ENCODE measurements around the gene SMOC2. TPM values are rescaled to one million over a fixed set of nuclear protein-coding genes. Genes with fewer than 3 reads are reported as not detected.

SMOC2 gene
- polyA plus RNA-seq, 1 of the 3 experiments (the other 2 are of a cell fraction), result not detected

GRCh38 chr6:168417679-168418557 is 23.1 kb upstream of the SMOC2 start:
- Histone ChIP-seq H4K20me1 (ENCODE audit: insufficient read depth) (no peaks in the 10 kb centered on the region), H3K9ac (no peak overlapping the region), H3F3A (replicated peaks; ENCODE audit: insufficient read depth) (no peaks in the 10 kb centered on the region), H3K27ac (ENCODE audit: low read depth in 2 of 2, low read length in 1 of 2) (no peak overlapping the region), H3K9me2 (no peaks in the 10 kb centered on the region), H3K4me3 (ENCODE audit: low read depth in 2 of 2, low read length in 1 of 2) (no peak overlapping the region), H3K4me2 (no peak overlapping the region), H3K79me2 (ENCODE audit: insufficient read depth) (no peaks in the 10 kb centered on the region), H3K9me3 (no peaks in the 10 kb centered on the region), H2AFZ (ENCODE audit: low read depth) (no peak overlapping the region), H3K4me1 (ENCODE audit: control insufficient read depth in 1 of 2, insufficient read depth in 2 of 2, low read depth in 1 of 2, low read length in 1 of 2) (no peaks in the 10 kb centered on the region), H3K36me3 (replicated peaks in 1 of 2; ENCODE audit: control insufficient read depth in 1 of 2, insufficient read depth in 2 of 2, low read length in 1 of 2) (no peaks in the 10 kb centered on the region), H3K27me3 (ENCODE audit: insufficient read depth) (no peaks in the 10 kb centered on the region)
- CTCF ChIA-PET, result no interaction called here
- no peak for TF ChIP-seq SIN3A (IDR thresholded peaks at IDR 0.05; ENCODE audit: borderline replicate concordance, low read depth, low read length)
- POLR2A ChIA-PET, result no interaction called here
- DNase-seq, result no peak
- 63% methylated on average over 15 of the region's 19 CpGs for WGBS (ENCODE audit: low lambda C conversion rate)

GRCh38 chr6:168418711-168419121 is 22.3 kb upstream of the SMOC2 start:
- no peak overlapping the region for H2AFZ ChIP-seq (ENCODE audit: low read depth)
- no peaks in the 10 kb centered on the region for H3K9me3 ChIP-seq
- CTCF ChIA-PET, result no interaction called here
- no peak for DNase-seq
- H3K9me2 ChIP-seq, result no peaks in the 10 kb centered on the region
- H3K9ac ChIP-seq, result no peak overlapping the region
- H3K27me3 ChIP-seq (ENCODE audit: insufficient read depth), result no peaks in the 10 kb centered on the region
- H3K4me1 ChIP-seq (ENCODE audit: control insufficient read depth in 1 of 2, insufficient read depth in 2 of 2, low read depth in 1 of 2, low read length in 1 of 2), result no peaks in the 10 kb centered on the region
- no peak overlapping the region for H3K4me2 ChIP-seq
- H3K4me3 ChIP-seq (ENCODE audit: low read depth in 2 of 2, low read length in 1 of 2), result no peak overlapping the region
- H3F3A ChIP-seq (replicated peaks; ENCODE audit: insufficient read depth), result no peaks in the 10 kb centered on the region
- no peak for TF ChIP-seq SMC3 (IDR thresholded peaks at IDR 0.05; ENCODE audit: low read depth, low read length)
- TF ChIP-seq FOXJ3 (CRISPR knock-in tag; IDR thresholded peaks at IDR 0.05), result no peak
- TF ChIP-seq CHD2 (IDR thresholded peaks at IDR 0.05; ENCODE audit: low read length, partially characterized antibody), result no peak
- TF ChIP-seq TEAD4 (IDR thresholded peaks at IDR 0.05; ENCODE audit: borderline replicate concordance, insufficient read depth), result no peak
- TF ChIP-seq PBX3 (IDR thresholded peaks at IDR 0.05), result no peak
- no peak for TF ChIP-seq GATA2 (CRISPR knock-in tag; IDR thresholded peaks at IDR 0.05)
- TF ChIP-seq FOSL2 (IDR thresholded peaks at IDR 0.05; ENCODE audit: borderline replicate concordance, low read depth), result no peak
- no peak for TF ChIP-seq YY1 (IDR thresholded peaks at IDR 0.05; ENCODE audit: low read depth)
- no peak for TF ChIP-seq RFX5 (IDR thresholded peaks at IDR 0.05; ENCODE audit: low read length)
- no peak for TF ChIP-seq RCOR1 (IDR thresholded peaks at IDR 0.05; ENCODE audit: low read length)
- no peak for TF ChIP-seq TAF1 (IDR thresholded peaks at IDR 0.05; ENCODE audit: borderline replicate concordance, low read depth, low read length)
- TF ChIP-seq MAX (IDR thresholded peaks at IDR 0.05; ENCODE audit: low read depth), result no peak
- TF ChIP-seq POLR2AphosphoS5 (IDR thresholded peaks at IDR 0.05; ENCODE audit: low read depth, low read length), result no peak
- TF ChIP-seq NFIC (IDR thresholded peaks at IDR 0.05; ENCODE audit: borderline replicate concordance), result no peak
- POLR2A ChIA-PET, result no interaction called here
- H3K27ac ChIP-seq (ENCODE audit: low read depth in 2 of 2, low read length in 1 of 2), result no peak overlapping the region
- H4K20me1 ChIP-seq (ENCODE audit: insufficient read depth), result no peaks in the 10 kb centered on the region
- no peaks in the 10 kb centered on the region for H3K36me3 ChIP-seq (replicated peaks in 1 of 2; ENCODE audit: control insufficient read depth in 1 of 2, insufficient read depth in 2 of 2, low read length in 1 of 2)
- no peaks in the 10 kb centered on the region for H3K79me2 ChIP-seq (ENCODE audit: insufficient read depth)
- WGBS (ENCODE audit: low lambda C conversion rate), result 37% methylated on average over 5 of the region's 7 CpGs
